SK-N-SH treated with all-trans-retinoic acid at 6 μM for 48 hours (cell line): ENCODE results near the gene SUGCT.

ENCODE experiments used
- ZFP3 ChIP-seq: fragments of 250-450 bp; sonication (Bioruptor Pico); IDR thresholded peaks from 2 replicates; pipeline ENCODE4 v1.5.0; 2020; ENCODE audit warnings: mild to moderate bottlenecking, moderate library complexity
- ZNF565 ChIP-seq: fragments of 450-650 bp; formaldehyde crosslinking; conservative IDR thresholded peaks from 2 replicates; pipeline ENCODE4 v1.5.0; 2020; ENCODE audit warnings: low read depth, mild to moderate bottlenecking, moderate library complexity
- TF ChIP-seq, protein P1 (sequence below): fragments of 250-450 bp; sonication (Bioruptor Pico); IDR thresholded peaks from 2 replicates; pipeline ENCODE4 v1.5.0; 2020; ENCODE audit warnings: mild to moderate bottlenecking, moderate library complexity
- TF ChIP-seq, protein P2 (sequence below): fragments of 250-450 bp; sonication (Bioruptor Pico); IDR thresholded peaks from 2 replicates; pipeline ENCODE4 v1.8.0; 2020; ENCODE audit warnings: mild to moderate bottlenecking, moderate library complexity, borderline replicate concordance

DNA sequence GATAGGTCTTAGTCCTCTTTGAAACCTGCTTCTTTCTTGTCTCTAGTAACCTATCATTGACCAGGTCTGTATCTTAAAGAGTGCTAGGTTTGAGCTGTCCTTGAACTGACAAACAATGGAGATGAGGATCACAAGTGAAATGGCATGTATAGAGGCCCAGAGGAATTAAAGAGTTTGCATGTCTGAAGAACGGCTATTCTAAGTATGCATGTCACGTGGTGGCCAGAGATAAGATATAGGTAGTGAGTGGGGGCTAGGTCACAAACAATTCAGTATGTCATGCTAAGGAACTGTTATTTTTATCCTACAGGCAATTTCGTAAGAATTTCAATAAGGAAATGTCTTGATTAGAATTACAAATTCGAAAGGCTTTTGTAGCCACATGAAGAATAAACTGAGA is 95.3 kb downstream of the SUGCT start:
- no peak for TF ChIP-seq ZNF565 (CRISPR knock-in tag)
- no peak for TF ChIP-seq ZFP3 (CRISPR knock-in tag)
- TF ChIP-seq, protein P1, sequence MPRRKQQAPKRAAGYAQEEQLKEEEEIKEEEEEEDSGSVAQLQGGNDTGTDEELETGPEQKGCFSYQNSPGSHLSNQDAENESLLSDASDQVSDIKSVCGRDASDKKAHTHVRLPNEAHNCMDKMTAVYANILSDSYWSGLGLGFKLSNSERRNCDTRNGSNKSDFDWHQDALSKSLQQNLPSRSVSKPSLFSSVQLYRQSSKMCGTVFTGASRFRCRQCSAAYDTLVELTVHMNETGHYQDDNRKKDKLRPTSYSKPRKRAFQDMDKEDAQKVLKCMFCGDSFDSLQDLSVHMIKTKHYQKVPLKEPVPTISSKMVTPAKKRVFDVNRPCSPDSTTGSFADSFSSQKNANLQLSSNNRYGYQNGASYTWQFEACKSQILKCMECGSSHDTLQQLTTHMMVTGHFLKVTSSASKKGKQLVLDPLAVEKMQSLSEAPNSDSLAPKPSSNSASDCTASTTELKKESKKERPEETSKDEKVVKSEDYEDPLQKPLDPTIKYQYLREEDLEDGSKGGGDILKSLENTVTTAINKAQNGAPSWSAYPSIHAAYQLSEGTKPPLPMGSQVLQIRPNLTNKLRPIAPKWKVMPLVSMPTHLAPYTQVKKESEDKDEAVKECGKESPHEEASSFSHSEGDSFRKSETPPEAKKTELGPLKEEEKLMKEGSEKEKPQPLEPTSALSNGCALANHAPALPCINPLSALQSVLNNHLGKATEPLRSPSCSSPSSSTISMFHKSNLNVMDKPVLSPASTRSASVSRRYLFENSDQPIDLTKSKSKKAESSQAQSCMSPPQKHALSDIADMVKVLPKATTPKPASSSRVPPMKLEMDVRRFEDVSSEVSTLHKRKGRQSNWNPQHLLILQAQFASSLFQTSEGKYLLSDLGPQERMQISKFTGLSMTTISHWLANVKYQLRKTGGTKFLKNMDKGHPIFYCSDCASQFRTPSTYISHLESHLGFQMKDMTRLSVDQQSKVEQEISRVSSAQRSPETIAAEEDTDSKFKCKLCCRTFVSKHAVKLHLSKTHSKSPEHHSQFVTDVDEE (CRISPR knock-in tag): no peak
- TF ChIP-seq, protein P2, sequence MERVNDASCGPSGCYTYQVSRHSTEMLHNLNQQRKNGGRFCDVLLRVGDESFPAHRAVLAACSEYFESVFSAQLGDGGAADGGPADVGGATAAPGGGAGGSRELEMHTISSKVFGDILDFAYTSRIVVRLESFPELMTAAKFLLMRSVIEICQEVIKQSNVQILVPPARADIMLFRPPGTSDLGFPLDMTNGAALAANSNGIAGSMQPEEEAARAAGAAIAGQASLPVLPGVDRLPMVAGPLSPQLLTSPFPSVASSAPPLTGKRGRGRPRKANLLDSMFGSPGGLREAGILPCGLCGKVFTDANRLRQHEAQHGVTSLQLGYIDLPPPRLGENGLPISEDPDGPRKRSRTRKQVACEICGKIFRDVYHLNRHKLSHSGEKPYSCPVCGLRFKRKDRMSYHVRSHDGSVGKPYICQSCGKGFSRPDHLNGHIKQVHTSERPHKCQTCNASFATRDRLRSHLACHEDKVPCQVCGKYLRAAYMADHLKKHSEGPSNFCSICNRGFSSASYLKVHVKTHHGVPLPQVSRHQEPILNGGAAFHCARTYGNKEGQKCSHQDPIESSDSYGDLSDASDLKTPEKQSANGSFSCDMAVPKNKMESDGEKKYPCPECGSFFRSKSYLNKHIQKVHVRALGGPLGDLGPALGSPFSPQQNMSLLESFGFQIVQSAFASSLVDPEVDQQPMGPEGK: no peak
